ENCODE data around the gene MFGE8.

DNA sequence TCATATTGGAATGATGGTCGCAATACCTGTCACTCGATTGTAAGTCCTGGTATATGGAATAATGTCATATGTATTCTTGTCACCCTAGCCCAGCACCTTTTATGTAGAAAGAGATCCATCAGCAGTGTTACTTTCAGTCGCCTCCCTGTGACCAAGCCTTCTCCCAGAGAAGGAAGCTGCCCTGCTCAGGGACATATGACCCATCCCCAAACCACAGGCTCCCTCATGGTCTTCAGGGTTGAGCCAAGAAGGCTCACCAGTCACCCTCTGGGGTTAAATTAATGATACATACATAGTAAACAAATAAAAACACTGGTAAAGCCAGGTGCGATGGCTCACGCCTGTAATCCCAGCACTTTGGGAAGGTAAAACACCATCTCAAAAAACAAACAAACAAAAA, 4.6 kb upstream of the MFGE8 start:
- TF ChIP-seq, protein P1, sequence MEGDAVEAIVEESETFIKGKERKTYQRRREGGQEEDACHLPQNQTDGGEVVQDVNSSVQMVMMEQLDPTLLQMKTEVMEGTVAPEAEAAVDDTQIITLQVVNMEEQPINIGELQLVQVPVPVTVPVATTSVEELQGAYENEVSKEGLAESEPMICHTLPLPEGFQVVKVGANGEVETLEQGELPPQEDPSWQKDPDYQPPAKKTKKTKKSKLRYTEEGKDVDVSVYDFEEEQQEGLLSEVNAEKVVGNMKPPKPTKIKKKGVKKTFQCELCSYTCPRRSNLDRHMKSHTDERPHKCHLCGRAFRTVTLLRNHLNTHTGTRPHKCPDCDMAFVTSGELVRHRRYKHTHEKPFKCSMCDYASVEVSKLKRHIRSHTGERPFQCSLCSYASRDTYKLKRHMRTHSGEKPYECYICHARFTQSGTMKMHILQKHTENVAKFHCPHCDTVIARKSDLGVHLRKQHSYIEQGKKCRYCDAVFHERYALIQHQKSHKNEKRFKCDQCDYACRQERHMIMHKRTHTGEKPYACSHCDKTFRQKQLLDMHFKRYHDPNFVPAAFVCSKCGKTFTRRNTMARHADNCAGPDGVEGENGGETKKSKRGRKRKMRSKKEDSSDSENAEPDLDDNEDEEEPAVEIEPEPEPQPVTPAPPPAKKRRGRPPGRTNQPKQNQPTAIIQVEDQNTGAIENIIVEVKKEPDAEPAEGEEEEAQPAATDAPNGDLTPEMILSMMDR (IDR thresholded peaks at IDR 0.05 in 8 of 11, conservative IDR thresholded peaks at IDR 0.05 in 3 of 11), result no peak
- no peak for TF ChIP-seq POLR2A (IDR thresholded peaks at IDR 0.05)
